Adrenal gland (tissue), 5 donors: Measurements from ENCODE around the gene AFAP1L1.

Experiments
- POLR2A ChIP-seq, 2 donors: fragments of 450-650 bp; IDR thresholded peaks; one replicate each; pipeline ENCODE4 v1.6.1; 2017; ENCODE audit warnings: antibody characterized with exemption in 2 of 2, mild to moderate bottlenecking in 2 of 2, moderate library complexity in 1 of 2
- TF ChIP-seq, protein P1 (sequence below), 6 experiments: fragments of 450-650 bp in 4 of 6; fragments of 200-600 bp in 2 of 6; sonication (generic) in 1 of 6; IDR thresholded peaks; 1 replicate in 5 of 6; 2 replicates in 1 of 6; pipeline versions ENCODE4 v1.5.1 to v1.8.0; 2016 to 2021; ENCODE audit warnings: antibody characterized with exemption in 6 of 6, mild to moderate bottlenecking in 2 of 6, moderate library complexity in 1 of 6
- donor health status: DM: no; HTN: no; CAD: no.

- TF ChIP-seq, protein P1, sequence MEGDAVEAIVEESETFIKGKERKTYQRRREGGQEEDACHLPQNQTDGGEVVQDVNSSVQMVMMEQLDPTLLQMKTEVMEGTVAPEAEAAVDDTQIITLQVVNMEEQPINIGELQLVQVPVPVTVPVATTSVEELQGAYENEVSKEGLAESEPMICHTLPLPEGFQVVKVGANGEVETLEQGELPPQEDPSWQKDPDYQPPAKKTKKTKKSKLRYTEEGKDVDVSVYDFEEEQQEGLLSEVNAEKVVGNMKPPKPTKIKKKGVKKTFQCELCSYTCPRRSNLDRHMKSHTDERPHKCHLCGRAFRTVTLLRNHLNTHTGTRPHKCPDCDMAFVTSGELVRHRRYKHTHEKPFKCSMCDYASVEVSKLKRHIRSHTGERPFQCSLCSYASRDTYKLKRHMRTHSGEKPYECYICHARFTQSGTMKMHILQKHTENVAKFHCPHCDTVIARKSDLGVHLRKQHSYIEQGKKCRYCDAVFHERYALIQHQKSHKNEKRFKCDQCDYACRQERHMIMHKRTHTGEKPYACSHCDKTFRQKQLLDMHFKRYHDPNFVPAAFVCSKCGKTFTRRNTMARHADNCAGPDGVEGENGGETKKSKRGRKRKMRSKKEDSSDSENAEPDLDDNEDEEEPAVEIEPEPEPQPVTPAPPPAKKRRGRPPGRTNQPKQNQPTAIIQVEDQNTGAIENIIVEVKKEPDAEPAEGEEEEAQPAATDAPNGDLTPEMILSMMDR (IDR thresholded peaks at IDR 0.05): no peak
- TF ChIP-seq POLR2A (IDR thresholded peaks at IDR 0.05): no peak
These were observed 117.0 kb downstream of the AFAP1L1 start for GRCh38 chr5:149388498-149389190.
